GM12891 (cell line): ENCODE measurements around the gene MAP3K1.

Experiments
- PAX5 ChIP-seq: IDR thresholded peaks from 2 replicates; pipeline ENCODE4 v1.6.1; 2011; ENCODE audit warnings: low read length, moderate library complexity, mild to moderate bottlenecking; ENCODE audit not compliant: insufficient read depth, severe bottlenecking
- POLR2A ChIP-seq: IDR thresholded peaks from 2 replicates; pipeline ENCODE4 v1.6.1; 2011; ENCODE audit warnings: low read depth, low read length, control low read depth
- POLR2AphosphoS5 ChIP-seq: IDR thresholded peaks from 2 replicates; pipeline ENCODE4 v1.6.1; 2011; ENCODE audit warnings: low read depth, low read length, control low read depth
- POU2F2 ChIP-seq: IDR thresholded peaks from 2 replicates; pipeline ENCODE4 v1.6.1; 2011; ENCODE audit warnings: low read depth, mild to moderate bottlenecking, control low read depth, low read length, moderate library complexity
- SPI1 ChIP-seq: IDR thresholded peaks from 2 replicates; pipeline ENCODE4 v1.6.1; 2011; ENCODE audit warnings: low read depth, low read length, control low read depth
- TAF1 ChIP-seq: IDR thresholded peaks from 2 replicates; pipeline ENCODE4 v1.6.1; 2011; ENCODE audit warnings: low read depth, low read length, control low read depth

DNA sequence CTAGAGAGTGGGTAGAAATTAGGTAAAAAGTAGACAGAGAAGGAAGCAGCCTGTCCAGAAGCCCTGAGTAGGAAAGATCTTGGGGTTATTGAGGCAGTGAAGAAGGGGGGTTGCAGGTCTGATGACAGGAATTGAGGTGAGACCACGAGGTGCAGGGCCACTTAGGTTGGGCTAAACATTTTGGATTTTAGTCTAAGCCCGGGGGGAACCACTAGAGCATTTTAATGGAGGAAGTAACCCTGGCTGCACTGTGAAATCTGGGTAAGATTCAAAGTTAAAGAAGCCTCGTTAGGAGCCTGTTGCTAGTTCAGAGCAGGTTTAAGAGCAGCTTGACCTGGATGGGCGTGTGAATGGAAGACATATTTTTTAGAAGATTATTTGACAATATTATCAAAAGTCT, 38.3 kb downstream of the MAP3K1 start:
- no peak for TF ChIP-seq POLR2A
- TF ChIP-seq POLR2AphosphoS5 = no peak
- TF ChIP-seq TAF1 = no peak
- TF ChIP-seq PAX5 = no peak
- no peak for TF ChIP-seq SPI1
- TF ChIP-seq POU2F2 = no peak
